Cardiac fibroblast (primary cell): Measurements from ENCODE around the gene UBAP2.
"Not testable (repeated sequence)": the region's sequence is repeated elsewhere in the genome, so short reads cannot be mapped to it uniquely, and the experiment has no call there.

Source experiments
- DNase-seq, 2 donors: peaks; one replicate each; pipeline versions ENCODE4 v3.0.0 to v3.0.0-alpha.2; 2010; ENCODE audit warnings: low read depth in 2 of 2
- H3K4me3 ChIP-seq, 2 donors: replicated peaks in 1 of 2; 1 replicate in 1 of 2; 2 replicates in 1 of 2; pipeline ENCODE4 v1.5.1; 2011; ENCODE audit warnings: low read depth in 2 of 2, low read length in 2 of 2, mild to moderate bottlenecking in 2 of 2, moderate library complexity in 1 of 2
- CTCF ChIP-seq: IDR thresholded peaks from one replicate; pipeline ENCODE4 v1.5.1; 2011; ENCODE audit warnings: low read depth, mild to moderate bottlenecking, low read length, inconsistent platforms

UBAP2 gene

GRCh38 chr9:34034698-34035065, 14.0 kb downstream of the UBAP2 start:
- DNase-seq, result peak in 1 of 2 donors; percentile 41
- no peak for TF ChIP-seq CTCF
- no peak overlapping the region for H3K4me3 ChIP-seq

- DNase-seq, result no peak
- TF ChIP-seq CTCF, result no peak
- H3K4me3 ChIP-seq, result no peak overlapping the region
Measured at GRCh38 chr9:34032631-34033030, 16.1 kb downstream of the UBAP2 start.

- no peak for TF ChIP-seq CTCF
- H3K4me3 ChIP-seq, result no peak overlapping the region
- no peak for DNase-seq
Measured at GRCh38 chr9:34027845-34028574, 20.7 kb downstream of the UBAP2 start.

GRCh38 chr9:34025811-34026210, 22.9 kb downstream of the UBAP2 start:
- TF ChIP-seq CTCF, result no peak
- no peak for DNase-seq
- H3K4me3 ChIP-seq, result no peak overlapping the region

- H3K4me3 ChIP-seq, result no peak overlapping the region
- peak in 1 of 2 donors; percentile 57 for DNase-seq
- TF ChIP-seq CTCF, result no peak
Measured at GRCh38 chr9:34025062-34025461, 23.6 kb downstream of the UBAP2 start.

GRCh38 chr9:34024476-34024875, 24.2 kb downstream of the UBAP2 start:
- not testable (repeated sequence) for DNase-seq

GRCh38 chr9:34016149-34016548, 32.5 kb downstream of the UBAP2 start:
- TF ChIP-seq CTCF, result no peak
- H3K4me3 ChIP-seq, result no peak overlapping the region
- no peak for DNase-seq

More at GRCh38 chr9:34024476-34024875, 24.2 kb downstream of the UBAP2 start:
- not testable (repeated sequence) for H3K4me3 ChIP-seq
